Esophagus squamous epithelium (tissue), 5 donors: ENCODE measurements around the gene EFCAB8. TPM values are rescaled to one million over a fixed set of nuclear protein-coding genes. Genes with fewer than 3 reads are reported as not detected.

Source experiments
- DNase-seq: peaks from one replicate; lab custom pipeline; 2025; lab: John Stamatoyannopoulos, UW
- H3K27ac ChIP-seq, 4 donors: fragments of 200-600 bp; sonication (generic); one replicate each; pipeline ENCODE4 v1.5.1; 2016 to 2019; ENCODE audit warnings: mild to moderate bottlenecking in 1 of 4
- H3K27me3 ChIP-seq, 4 donors: fragments of 200-600 bp; sonication (generic); 1 replicate in 3 of 4; 2 replicates in 1 of 4; pipeline versions ENCODE4 v1.5.1 to v1.6.0; 2017 to 2021; ENCODE audit warnings: antibody characterized with exemption in 1 of 4
- H3K36me3 ChIP-seq, 3 donors: fragments of 200-600 bp; sonication (generic); one replicate each; pipeline ENCODE4 v1.5.1; 2016 to 2019
- H3K4me1 ChIP-seq, 3 donors: fragments of 200-600 bp; sonication (generic); one replicate each; pipeline ENCODE4 v1.5.1; 2017 to 2019
- H3K4me3 ChIP-seq, 4 donors: fragments of 200-600 bp; sonication (generic); 1 replicate in 3 of 4; 2 replicates in 1 of 4; pipeline ENCODE4 v1.5.1; 2016 to 2019; ENCODE audit warnings: mild to moderate bottlenecking in 2 of 4, moderate library complexity in 1 of 4
- H3K9me3 ChIP-seq, 3 donors: fragments of 200-600 bp; sonication (generic); one replicate each; pipeline ENCODE4 v1.5.1; 2016 to 2019
- POLR2A ChIP-seq, 4 donors: fragments of 450-650 bp; IDR thresholded peaks; one replicate each; pipeline ENCODE4 v1.6.1; 2017; ENCODE audit warnings: antibody characterized with exemption in 4 of 4, mild to moderate bottlenecking in 4 of 4, moderate library complexity in 3 of 4
- WGBS, 2 donors: methylation state at CpG; one replicate each; pipeline ENCODE4 v1.1.5; 2018; 5-methylcytosine and 5-hydroxymethylcytosine counted together
- intact Hi-C: fragments of 100-400 bp; cut with DNase I; formaldehyde crosslinking; loops from one replicate; pipeline ENCODE4 v1.15.0; 2022
- total RNA-seq, 4 donors: library from RNA; depleted of rRNA; stranded (reverse); fragments of >200 nt; gene quantifications; one replicate each; pipeline ENCODE4 v1.1.0, GENCODE V29; 2016
- TF ChIP-seq, protein P1 (sequence below), 6 experiments: fragments of 450-650 bp in 4 of 6; fragments of 200-600 bp in 2 of 6; sonication (generic) in 2 of 6; IDR thresholded peaks; one replicate each; pipeline ENCODE4 v1.5.1; 2016 to 2019; ENCODE audit warnings: antibody characterized with exemption in 6 of 6, mild to moderate bottlenecking in 4 of 6, moderate library complexity in 4 of 6
- donor health status: DM: yes; HTN: yes; CAD: no.

EFCAB8 gene
- total RNA-seq, 4 donors from 2014 or later = 0.38 TPM; not detected in 3

DNA sequence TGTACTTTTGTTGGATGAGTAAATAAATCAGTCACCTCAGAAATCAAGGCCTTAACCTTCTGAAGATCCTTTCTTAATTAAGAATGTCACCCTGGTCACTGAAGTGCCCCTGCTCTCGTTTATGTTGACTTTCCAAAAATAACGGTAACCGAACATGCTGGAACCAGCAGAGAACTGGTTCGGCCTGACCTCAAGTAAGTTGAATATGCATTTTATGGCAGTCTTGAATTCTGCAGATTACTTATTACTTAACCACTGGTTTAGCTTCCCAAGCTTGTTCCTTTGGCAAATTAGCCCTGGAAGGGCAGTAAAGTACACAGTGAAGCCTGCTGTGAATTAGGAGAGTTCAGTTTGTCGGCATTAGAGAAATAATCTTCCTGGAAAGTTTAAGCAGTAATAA is 26.7 kb upstream of the EFCAB8 start:
- no peak for DNase-seq
- intact Hi-C loops = no loop called here
- TF ChIP-seq, protein P1, sequence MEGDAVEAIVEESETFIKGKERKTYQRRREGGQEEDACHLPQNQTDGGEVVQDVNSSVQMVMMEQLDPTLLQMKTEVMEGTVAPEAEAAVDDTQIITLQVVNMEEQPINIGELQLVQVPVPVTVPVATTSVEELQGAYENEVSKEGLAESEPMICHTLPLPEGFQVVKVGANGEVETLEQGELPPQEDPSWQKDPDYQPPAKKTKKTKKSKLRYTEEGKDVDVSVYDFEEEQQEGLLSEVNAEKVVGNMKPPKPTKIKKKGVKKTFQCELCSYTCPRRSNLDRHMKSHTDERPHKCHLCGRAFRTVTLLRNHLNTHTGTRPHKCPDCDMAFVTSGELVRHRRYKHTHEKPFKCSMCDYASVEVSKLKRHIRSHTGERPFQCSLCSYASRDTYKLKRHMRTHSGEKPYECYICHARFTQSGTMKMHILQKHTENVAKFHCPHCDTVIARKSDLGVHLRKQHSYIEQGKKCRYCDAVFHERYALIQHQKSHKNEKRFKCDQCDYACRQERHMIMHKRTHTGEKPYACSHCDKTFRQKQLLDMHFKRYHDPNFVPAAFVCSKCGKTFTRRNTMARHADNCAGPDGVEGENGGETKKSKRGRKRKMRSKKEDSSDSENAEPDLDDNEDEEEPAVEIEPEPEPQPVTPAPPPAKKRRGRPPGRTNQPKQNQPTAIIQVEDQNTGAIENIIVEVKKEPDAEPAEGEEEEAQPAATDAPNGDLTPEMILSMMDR (IDR thresholded peaks at IDR 0.05) = no peak
- TF ChIP-seq POLR2A (IDR thresholded peaks at IDR 0.05) = no peak
- Histone ChIP-seq H3K36me3 (peaks cover 14 to 77% (median 17%) of the 10 kb centered on the region in 3 donors), H3K27ac (no peak overlapping the region), H3K4me3 (no peak overlapping the region), H3K4me1 (peaks cover 6 to 52% (median 23%) of the 10 kb centered on the region in 3 donors), H3K27me3 (no peaks in the 10 kb centered on the region), H3K9me3 (no peaks in the 10 kb centered on the region)
- WGBS, 2 donors = 60 to 62% methylated on average over 5 of the region's 5 CpGs

DNA sequence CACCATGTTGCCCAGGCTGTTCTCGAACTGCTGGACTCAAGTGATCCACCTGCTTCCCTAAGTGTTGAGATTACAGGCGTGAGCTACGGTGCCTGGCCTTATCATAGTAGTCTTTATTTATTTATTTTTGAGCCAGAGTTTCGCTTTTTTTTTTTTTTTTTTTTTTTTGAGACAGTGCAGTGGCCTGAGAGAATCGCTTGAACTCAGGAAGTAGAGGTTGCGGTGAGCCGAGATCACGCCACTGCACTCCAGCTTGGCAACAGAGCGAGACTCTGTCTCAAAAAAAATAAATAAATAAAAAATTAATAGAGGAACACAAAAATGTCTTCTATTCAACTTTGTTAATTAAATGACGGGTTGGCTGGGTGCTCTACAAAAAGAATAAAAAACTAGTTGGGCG is 26.1 kb upstream of the EFCAB8 start:
- H3K9me3 ChIP-seq = no peaks in the 10 kb centered on the region
- H3K36me3 ChIP-seq = peaks cover 14 to 77% (median 19%) of the 10 kb centered on the region in 3 donors
- intact Hi-C loops = no loop called here
- no peak overlapping the region for H3K27ac ChIP-seq
- no peak for TF ChIP-seq POLR2A (IDR thresholded peaks at IDR 0.05)
- no peak for DNase-seq
- H3K4me3 ChIP-seq = no peak overlapping the region
- 82 to 89% methylated on average over 9 to 10 of the region's 11 CpGs for WGBS, 2 donors
- H3K27me3 ChIP-seq = no peaks in the 10 kb centered on the region
- peaks cover 6 to 48% (median 23%) of the 10 kb centered on the region in 3 donors for H3K4me1 ChIP-seq

DNA sequence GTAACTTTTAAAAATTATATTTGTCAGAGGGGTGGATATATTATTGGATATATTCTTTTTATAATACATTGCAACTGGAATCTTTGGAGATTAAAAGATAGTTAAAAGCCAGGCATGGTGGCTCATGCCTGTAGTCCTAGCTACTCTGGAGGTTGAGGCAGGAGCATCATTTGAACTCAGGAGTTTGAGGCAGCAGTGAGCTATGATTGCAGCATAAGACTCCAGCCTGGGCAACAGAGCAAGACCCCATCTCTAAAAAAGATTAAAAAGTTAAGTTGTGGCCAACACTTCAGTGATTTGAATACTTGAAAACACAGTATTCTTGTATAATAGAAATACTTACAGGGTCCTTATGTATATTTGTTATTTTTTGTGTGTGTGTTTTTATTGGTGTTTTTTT is 23.8 kb upstream of the EFCAB8 start:
- H3K4me1 ChIP-seq = peaks cover 3 to 25% (median 6%) of the 10 kb centered on the region in 3 donors
- H3K27me3 ChIP-seq = no peaks in the 10 kb centered on the region
- peaks cover 27 to 77% (median 33%) of the 10 kb centered on the region in 3 donors for H3K36me3 ChIP-seq
- intact Hi-C loops = no loop called here
- DNase-seq = no peak
- H3K27ac ChIP-seq = no peak overlapping the region
- TF ChIP-seq, protein P1 (IDR thresholded peaks at IDR 0.05) = no peak
- TF ChIP-seq POLR2A (IDR thresholded peaks at IDR 0.05) = no peak
- no peak overlapping the region for H3K4me3 ChIP-seq
- H3K9me3 ChIP-seq = no peaks in the 10 kb centered on the region

DNA sequence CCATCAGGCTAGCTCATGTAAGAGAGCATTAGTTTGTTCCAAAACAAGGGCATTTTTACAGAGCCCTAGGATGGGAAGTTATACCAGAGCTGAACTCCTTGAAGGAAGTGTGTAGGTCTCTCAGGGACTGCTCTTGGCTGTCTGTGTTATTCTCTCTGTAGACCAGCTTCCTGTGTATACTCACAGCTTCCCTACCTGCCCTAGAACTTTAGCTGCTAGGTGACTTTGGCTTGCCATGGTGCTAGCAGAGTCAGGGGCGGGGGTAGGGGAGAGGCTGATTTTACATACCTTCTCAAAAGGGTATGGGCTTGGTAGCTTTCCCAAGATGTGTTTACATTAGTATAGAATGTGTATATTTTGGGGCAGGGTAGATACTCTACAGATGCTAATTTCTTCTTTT is 21.6 kb upstream of the EFCAB8 start:
- Histone ChIP-seq H3K9me3 (no peaks in the 10 kb centered on the region), H3K36me3 (peaks cover 35 to 89% (median 44%) of the 10 kb centered on the region in 3 donors), H3K27ac (no peak overlapping the region), H3K4me3 (no peak overlapping the region), H3K4me1 (peaks cover 0 to 8% (median 0%) of the 10 kb centered on the region in 3 donors), H3K27me3 (no peaks in the 10 kb centered on the region)
- WGBS, 2 donors = 50 to 56% methylated on average over 1 of the region's 1 CpG
- intact Hi-C loops = no loop called here
- DNase-seq = no peak
- TF ChIP-seq POLR2A (IDR thresholded peaks at IDR 0.05) = no peak
- TF ChIP-seq, protein P1 (IDR thresholded peaks at IDR 0.05) = no peak

DNA sequence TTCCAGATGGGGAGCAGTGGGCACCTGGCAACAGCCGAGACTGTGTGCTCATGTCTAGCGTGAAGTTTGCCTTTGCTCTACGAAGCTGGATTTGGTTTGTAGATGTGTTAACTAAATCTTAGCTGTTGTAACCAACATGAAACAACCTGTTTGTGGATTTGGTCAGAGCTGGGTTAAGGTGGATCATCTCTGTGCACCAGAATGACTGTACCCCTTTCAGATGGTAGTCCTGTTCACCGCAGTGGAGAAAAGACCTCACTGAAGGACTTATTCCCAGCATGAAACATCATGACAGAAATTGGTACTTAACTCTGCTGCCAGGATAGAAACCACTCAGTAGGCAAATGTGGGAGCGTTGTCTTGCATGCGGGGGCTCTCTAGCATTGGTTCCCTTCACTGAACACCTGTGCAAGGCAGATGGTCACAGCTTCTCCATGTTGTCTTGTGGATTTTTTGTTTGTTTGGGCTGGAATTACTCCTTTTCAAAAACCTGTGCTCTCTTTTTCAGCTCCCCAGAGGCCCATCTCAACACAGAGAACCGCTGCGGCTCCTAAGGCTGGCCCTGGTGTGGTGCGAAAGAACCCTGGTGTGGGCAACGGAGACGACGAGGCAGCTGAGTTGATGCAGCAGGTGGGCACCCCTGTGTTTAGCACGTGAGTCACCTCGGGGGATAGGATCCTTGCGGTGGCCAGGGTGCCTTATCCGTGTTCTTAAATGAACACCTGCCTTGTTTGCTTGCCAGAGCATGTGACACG is 19.3 kb upstream of the EFCAB8 start:
- Histone ChIP-seq H3K4me1 (no peaks in the 10 kb centered on the region), H3K27ac (no peak overlapping the region), H3K36me3 (peaks cover 29 to 95% (median 48%) of the 10 kb centered on the region in 3 donors), H3K27me3 (no peaks in the 10 kb centered on the region), H3K4me3 (no peak overlapping the region), H3K9me3 (no peaks in the 10 kb centered on the region)
- 79 to 88% methylated on average over 11 to 17 of the region's 17 CpGs for WGBS, 2 donors
- intact Hi-C loops = no loop called here
- no peak for DNase-seq
- TF ChIP-seq POLR2A (IDR thresholded peaks at IDR 0.05) = no peak
- TF ChIP-seq, protein P1 (IDR thresholded peaks at IDR 0.05) = no peak
